DMS 273 (cell line): ENCODE data around the gene RC3H2.

ENCODE experiments used
- DNase-seq: peaks from one replicate; lab custom pipeline; 2025; ENCODE audit not compliant: unreplicated experiment; lab: John Stamatoyannopoulos, UW

RC3H2 gene

GRCh38 chr9:122904823-122905710 is at the start of gene RC3H2:
RC3H2 (minus strand) TSS chr9:122905359; CDS start chr9:122897509, 7,850 bp downstream.
- peak; percentile 100 for DNase-seq

GRCh38 chr9:122954253-122954691 is 49.1 kb upstream of the RC3H2 start:
- no peak for DNase-seq

- DNase-seq: no peak
These were observed 45.9 kb upstream of the RC3H2 start for GRCh38 chr9:122951056-122951455.

- DNase-seq: no peak
These were observed 45.1 kb upstream of the RC3H2 start for GRCh38 chr9:122950263-122950662.

- DNase-seq: no peak
These were observed 44.5 kb upstream of the RC3H2 start for GRCh38 chr9:122949696-122950095.

GRCh38 chr9:122948313-122948712 is 43.2 kb upstream of the RC3H2 start:
- no peak for DNase-seq

GRCh38 chr9:122946461-122947005 is 41.4 kb upstream of the RC3H2 start:
- no peak for DNase-seq

GRCh38 chr9:122944960-122945888 is 40.1 kb upstream of the RC3H2 start:
- no peak for DNase-seq

GRCh38 chr9:122941582-122942234 is 36.5 kb upstream of the RC3H2 start:
- DNase-seq: peak; percentile 42

- peak; percentile 99 for DNase-seq
These were observed 35.8 kb upstream of the RC3H2 start, which contains the start of gene RABGAP1 for GRCh38 chr9:122940749-122941581. RABGAP1 (plus strand) TSS chr9:122941020; CDS start chr9:122957060, 16,040 bp downstream.

GRCh38 chr9:122940454-122940748 is 35.2 kb upstream of the RC3H2 start:
- no peak for DNase-seq

GRCh38 chr9:122939601-122940000 is 34.4 kb upstream of the RC3H2 start:
- DNase-seq: no peak

- no peak for DNase-seq
These were observed 31.7 kb upstream of the RC3H2 start for GRCh38 chr9:122936883-122937282.

GRCh38 chr9:122936464-122936863 is 31.3 kb upstream of the RC3H2 start:
- no peak for DNase-seq

- peak; percentile 97 for DNase-seq
These were observed 26.3 kb upstream of the RC3H2 start, which contains the start of gene ZBTB26 for GRCh38 chr9:122931226-122932121. ZBTB26 (minus strand) TSS chr9:122931512; CDS start chr9:122919934, 11,578 bp downstream.

- peak; percentile 17 for DNase-seq
These were observed 25.5 kb upstream of the RC3H2 start for GRCh38 chr9:122930541-122931225.

GRCh38 chr9:122929796-122930354 is 24.7 kb upstream of the RC3H2 start:
- no peak for DNase-seq

GRCh38 chr9:122923947-122924346 is 18.8 kb upstream of the RC3H2 start:
- no peak for DNase-seq
